Measurements from ENCODE around the gene REELD1.

The REELD1 gene

GRCh38 chr4:146214238-146214637 is at the start of gene REELD1:
Gene REELD1 (plus strand): TSS chr4:146214538. CDS start chr4:146216953, 2,415 bp downstream.
- DNase-seq = no peak

GRCh38 chr4:146165221-146165620 is 49.1 kb upstream of the REELD1 start:
- no peak for DNase-seq

GRCh38 chr4:146165840-146166239 is 48.5 kb upstream of the REELD1 start:
- no peak for DNase-seq

GRCh38 chr4:146170149-146170548 is 44.2 kb upstream of the REELD1 start:
- DNase-seq = no peak

GRCh38 chr4:146175541-146176453 is 38.5 kb upstream of the REELD1 start, which contains the start of gene LSM6:
Gene LSM6 (plus strand): TSS chr4:146175718. CDS start chr4:146182922, 7,204 bp downstream.
- DNase-seq = peak; percentile 94

- DNase-seq = no peak
Observed at GRCh38 chr4:146176891-146177290, 37.4 kb upstream of the REELD1 start.

GRCh38 chr4:146178126-146178525 is 36.2 kb upstream of the REELD1 start:
- no peak for DNase-seq

- no peak for DNase-seq
Observed at GRCh38 chr4:146179784-146180370, 34.5 kb upstream of the REELD1 start.

- DNase-seq = no peak
Observed at GRCh38 chr4:146182443-146182842, 31.9 kb upstream of the REELD1 start.

- no peak for DNase-seq
Observed at GRCh38 chr4:146183209-146183608, 31.1 kb upstream of the REELD1 start.

GRCh38 chr4:146186041-146186440 is 28.3 kb upstream of the REELD1 start:
- no peak for DNase-seq

GRCh38 chr4:146186596-146186995 is 27.7 kb upstream of the REELD1 start:
- DNase-seq = no peak

GRCh38 chr4:146190456-146190855 is 23.9 kb upstream of the REELD1 start:
- DNase-seq = no peak

- no peak for DNase-seq
Observed at GRCh38 chr4:146191766-146192458, 22.4 kb upstream of the REELD1 start.

- no peak for DNase-seq
Observed at GRCh38 chr4:146193628-146194027, 20.7 kb upstream of the REELD1 start.

GRCh38 chr4:146194212-146194611 is 20.1 kb upstream of the REELD1 start:
- no peak for DNase-seq

GRCh38 chr4:146202665-146203064 is 11.7 kb upstream of the REELD1 start:
- no peak for DNase-seq

- no peak for DNase-seq
Observed at GRCh38 chr4:146207410-146207809, 6.9 kb upstream of the REELD1 start.

GRCh38 chr4:146210890-146211289 is 3.4 kb upstream of the REELD1 start:
- no peak for DNase-seq

GRCh38 chr4:146211440-146211839 is 2.9 kb upstream of the REELD1 start:
- DNase-seq = no peak

GRCh38 chr4:146212781-146213180 is 1.6 kb upstream of the REELD1 start:
- DNase-seq = no peak

GRCh38 chr4:146222313-146222712 is 8.0 kb downstream of the REELD1 start:
- no peak for DNase-seq

GRCh38 chr4:146224326-146224966 is 10.1 kb downstream of the REELD1 start:
- no peak for DNase-seq

All from OCI-M1 (cell line).